A673 (cell line): ENCODE measurements around the gene CD248. TPM values are rescaled to one million over a fixed set of nuclear protein-coding genes. Genes with fewer than 3 reads are reported as not detected.

Experiments
- BruUV-seq: library from RNA; stranded (reverse); fragments of 400-500 nt; replicated peaks from 2 replicates; lab custom pipeline; 2021; lab: Mats Ljungman, UMichigan
- CTCF ChIA-PET: fragments of 300-600 bp; sonication (Branson Sonifier 250); formaldehyde crosslinking; loops from one replicate; lab custom pipeline; 2022; ENCODE audit warnings: antibody characterized with exemption; lab: Charles Lee
- POLR2A ChIA-PET: fragments of 300-600 bp; sonication (Branson Sonifier 250); formaldehyde crosslinking; loops from one replicate; lab custom pipeline; 2022; ENCODE audit warnings: antibody characterized with exemption; ENCODE audit not compliant: low non-redundant PET; lab: Charles Lee
- DNase-seq: peaks from one replicate; pipeline ENCODE4 v3.0.0-alpha.2; 2015; ENCODE audit warnings: low spot score
- H3K27ac ChIP-seq: fragments of 200-600 bp; sonication (generic); 2 replicates; pipeline ENCODE4 v1.5.1; 2016; ENCODE audit warnings: mixed run types, low read depth, mild to moderate bottlenecking, mixed read lengths, antibody characterized with exemption, low read length; ENCODE audit not compliant: poor library complexity, severe bottlenecking
- H3K27me3 ChIP-seq: fragments of 200-600 bp; sonication (generic); replicated peaks from 2 replicates; pipeline ENCODE4 v1.6.1; 2017; ENCODE audit warnings: mixed run types, low read depth, mild to moderate bottlenecking, mixed read lengths, antibody characterized with exemption, low read length; ENCODE audit not compliant: insufficient read depth, poor library complexity
- H3K36me3 ChIP-seq: fragments of 200-600 bp; sonication (generic); 2 replicates; pipeline ENCODE4 v1.6.1; 2016; ENCODE audit warnings: mixed run types, mild to moderate bottlenecking, mixed read lengths, antibody characterized with exemption, low read length; ENCODE audit not compliant: insufficient read depth, poor library complexity, severe bottlenecking
- H3K4me1 ChIP-seq: fragments of 200-600 bp; sonication (generic); 2 replicates; pipeline ENCODE4 v1.6.1; 2017; ENCODE audit warnings: mixed run types, mild to moderate bottlenecking, mixed read lengths, antibody characterized with exemption, low read length; ENCODE audit not compliant: insufficient read depth, poor library complexity, severe bottlenecking
- H3K4me3 ChIP-seq: fragments of 200-600 bp; sonication (generic); 2 replicates; pipeline ENCODE4 v1.5.1; 2016; ENCODE audit warnings: low read depth, mixed run types, mild to moderate bottlenecking, mixed read lengths, low read length; ENCODE audit not compliant: poor library complexity, severe bottlenecking
- H3K9me3 ChIP-seq: fragments of 200-600 bp; sonication (generic); 2 replicates; pipeline ENCODE4 v1.6.1; 2016; ENCODE audit warnings: mixed run types, low read depth, mild to moderate bottlenecking, mixed read lengths, antibody characterized with exemption, low read length; ENCODE audit not compliant: poor library complexity, severe bottlenecking
- EZH2 ChIP-seq: fragments of 200-600 bp; sonication (generic); IDR thresholded peaks from 2 replicates; pipeline ENCODE4 v1.6.1; 2017; ENCODE audit warnings: borderline replicate concordance, low read depth, mild to moderate bottlenecking, mixed read lengths, antibody characterized with exemption, low read length; ENCODE audit not compliant: poor library complexity, severe bottlenecking
- intact Hi-C: fragments of 100-400 bp; cut with micrococcal nuclease; formaldehyde crosslinking; loops from one replicate; pipeline ENCODE4 v1.10.0; 2022; ENCODE audit not compliant: unreplicated experiment
- total RNA-seq: library from RNA; stranded (reverse); gene quantifications from 2 replicates; pipeline ENCODE4 v1.2.3, GENCODE V29; 2021
- TF ChIP-seq, protein P1 (sequence below): fragments of 300-800, 200-600 bp; sonication (generic); conservative IDR thresholded peaks from 2 replicates; pipeline ENCODE4 v1.5.1; 2017; ENCODE audit warnings: low read depth, mild to moderate bottlenecking, antibody characterized with exemption, low read length, moderate library complexity, mixed read lengths

CD248 gene
- total RNA-seq, 1 experiment from 2014 or later: 97.8 TPM

DNA sequence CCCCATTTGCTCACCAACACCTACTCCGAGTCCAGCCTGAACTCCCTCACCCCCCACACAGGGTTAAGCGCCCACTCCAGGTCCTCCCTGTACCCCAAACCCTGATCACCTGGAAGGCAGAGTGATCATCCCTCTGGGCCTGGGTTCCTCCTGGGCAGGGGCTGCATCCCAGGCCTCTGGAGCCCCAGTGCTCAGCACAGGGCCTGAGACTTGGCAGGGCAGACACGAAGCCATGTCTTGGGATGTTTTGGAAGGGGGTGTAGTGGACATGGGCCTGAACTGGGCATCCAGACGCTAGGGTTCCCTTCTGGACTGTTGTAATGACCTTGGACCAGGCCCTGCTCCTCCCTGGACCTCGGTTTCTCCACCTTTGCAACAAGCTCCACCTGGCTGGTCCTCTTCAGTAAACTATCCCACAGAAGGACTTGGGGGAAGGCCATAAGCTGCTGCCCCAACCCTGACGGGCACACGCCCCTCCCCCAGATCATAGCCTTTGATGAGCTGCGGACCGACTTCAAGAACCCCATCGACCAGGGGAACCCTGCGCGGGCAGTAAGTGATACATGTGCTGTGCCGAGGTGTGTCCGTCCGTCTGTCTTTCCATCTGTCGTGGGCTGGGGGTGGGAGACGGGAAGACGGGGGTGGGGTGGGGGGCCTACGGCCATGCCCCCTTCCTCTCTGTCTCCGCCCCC, 34.9 kb downstream of the CD248 start:
- BruUV-seq: no TSS peak
- H3K27ac ChIP-seq: no peak overlapping the region
- H3K4me1 ChIP-seq: peaks cover 27% of the 10 kb centered on the region
- peaks cover 5% of the 10 kb centered on the region for H3K36me3 ChIP-seq
- intact Hi-C loops: loop anchor here (1.0 kb wide), 1 partner anchor 60 kb away; no protein-coding TSS in a partner anchor
- ChIA-PET CTCF (interaction anchor here (0.6 to 1.1 kb wide), 4 partner anchors 14 to 240 kb away, joined by 3 to 9 read pairs (median 6); no protein-coding TSS in a partner anchor), POLR2A (no interaction called here)
- H3K4me3 ChIP-seq: no peak overlapping the region
- H3K27me3 ChIP-seq: no peaks in the 10 kb centered on the region
- TF ChIP-seq, protein P1, sequence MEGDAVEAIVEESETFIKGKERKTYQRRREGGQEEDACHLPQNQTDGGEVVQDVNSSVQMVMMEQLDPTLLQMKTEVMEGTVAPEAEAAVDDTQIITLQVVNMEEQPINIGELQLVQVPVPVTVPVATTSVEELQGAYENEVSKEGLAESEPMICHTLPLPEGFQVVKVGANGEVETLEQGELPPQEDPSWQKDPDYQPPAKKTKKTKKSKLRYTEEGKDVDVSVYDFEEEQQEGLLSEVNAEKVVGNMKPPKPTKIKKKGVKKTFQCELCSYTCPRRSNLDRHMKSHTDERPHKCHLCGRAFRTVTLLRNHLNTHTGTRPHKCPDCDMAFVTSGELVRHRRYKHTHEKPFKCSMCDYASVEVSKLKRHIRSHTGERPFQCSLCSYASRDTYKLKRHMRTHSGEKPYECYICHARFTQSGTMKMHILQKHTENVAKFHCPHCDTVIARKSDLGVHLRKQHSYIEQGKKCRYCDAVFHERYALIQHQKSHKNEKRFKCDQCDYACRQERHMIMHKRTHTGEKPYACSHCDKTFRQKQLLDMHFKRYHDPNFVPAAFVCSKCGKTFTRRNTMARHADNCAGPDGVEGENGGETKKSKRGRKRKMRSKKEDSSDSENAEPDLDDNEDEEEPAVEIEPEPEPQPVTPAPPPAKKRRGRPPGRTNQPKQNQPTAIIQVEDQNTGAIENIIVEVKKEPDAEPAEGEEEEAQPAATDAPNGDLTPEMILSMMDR: no peak
- no peak for TF ChIP-seq EZH2
- no peak for DNase-seq
- H3K9me3 ChIP-seq: no peaks in the 10 kb centered on the region

DNA sequence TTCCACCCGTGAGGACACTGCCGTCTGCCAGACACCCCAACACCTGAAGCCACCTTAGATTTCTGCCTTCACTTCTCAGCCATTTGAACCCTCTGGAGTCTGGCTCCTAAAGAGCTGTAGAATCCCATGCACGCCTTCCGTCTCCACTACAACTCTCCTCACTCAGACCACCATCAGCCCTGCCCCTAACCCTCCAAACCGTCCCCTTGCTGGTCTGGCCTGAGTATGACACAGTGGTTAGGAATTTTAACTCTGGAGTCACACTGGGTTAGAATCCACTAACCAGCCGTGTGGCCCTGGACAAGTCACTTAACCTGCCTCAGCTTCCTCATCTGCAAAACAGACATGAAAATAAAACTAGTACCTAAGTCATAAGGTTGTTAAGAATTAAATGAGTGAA, 35.8 kb downstream of the CD248 start:
- no TSS peak for BruUV-seq
- intact Hi-C loops: no loop called here
- ChIA-PET POLR2A (no interaction called here), CTCF (no interaction called here)
- Histone ChIP-seq H3K36me3 (peaks cover 6% of the 10 kb centered on the region), H3K9me3 (no peaks in the 10 kb centered on the region), H3K4me3 (no peak overlapping the region), H3K27ac (no peak overlapping the region), H3K4me1 (peaks cover 27% of the 10 kb centered on the region), H3K27me3 (no peaks in the 10 kb centered on the region)
- TF ChIP-seq, protein P1: no peak
- no peak for TF ChIP-seq EZH2
- DNase-seq: no peak

DNA sequence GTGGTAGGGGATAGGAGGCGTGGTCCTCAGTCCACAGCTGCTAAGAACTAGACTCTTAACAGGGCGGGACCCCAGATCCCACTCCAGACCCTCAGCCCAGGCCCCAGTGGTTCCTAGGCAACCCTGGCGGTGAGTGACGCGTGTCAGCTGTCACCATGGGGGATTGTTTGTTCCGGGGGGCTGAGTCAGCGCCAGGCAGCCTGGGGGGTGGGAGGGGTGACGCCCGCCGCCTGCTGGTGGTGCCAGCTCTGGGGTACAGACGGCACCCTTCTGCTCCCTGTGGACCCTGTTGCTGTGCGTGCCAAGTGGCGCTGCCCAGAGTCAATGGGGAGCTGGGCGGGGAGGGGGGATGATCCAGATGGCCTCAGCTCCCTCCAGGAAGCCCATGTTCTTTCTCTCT, 36.4 kb downstream of the CD248 start:
- intact Hi-C loops: no loop called here
- POLR2A ChIA-PET: no interaction called here
- peak; percentile 53 for DNase-seq

More for the DNA sequence above, 36.4 kb downstream of the CD248 start:
- Histone ChIP-seq H3K4me1 (peaks cover 27% of the 10 kb centered on the region), H3K4me3 (no peak overlapping the region), H3K9me3 (no peaks in the 10 kb centered on the region), H3K27ac (no peak overlapping the region), H3K27me3 (no peaks in the 10 kb centered on the region), H3K36me3 (peaks cover 11% of the 10 kb centered on the region)
- no peak for TF ChIP-seq EZH2
- TF ChIP-seq, protein P1: peak; percentile 43
- CTCF ChIA-PET: interaction anchor here (0.6 to 0.7 kb wide), 3 partner anchors 19 to 437 kb away, joined by 3 to 6 read pairs (median 3); no protein-coding TSS in a partner anchor
- no TSS peak for BruUV-seq
